AG09319 (cell line): ENCODE results near the gene SLC7A8.

Source experiments
- DNase-seq: peaks from one replicate; pipeline ENCODE4 v3.0.0-alpha.2; 2010; ENCODE audit warnings: low read depth; ENCODE audit errors: extremely low read depth
- TF ChIP-seq, protein P1 (sequence below): IDR thresholded peaks from 2 replicates; pipeline ENCODE4 v1.5.1; 2011; ENCODE audit warnings: low read depth, mild to moderate bottlenecking, inconsistent platforms, low read length, moderate library complexity

Gene SLC7A8

DNA sequence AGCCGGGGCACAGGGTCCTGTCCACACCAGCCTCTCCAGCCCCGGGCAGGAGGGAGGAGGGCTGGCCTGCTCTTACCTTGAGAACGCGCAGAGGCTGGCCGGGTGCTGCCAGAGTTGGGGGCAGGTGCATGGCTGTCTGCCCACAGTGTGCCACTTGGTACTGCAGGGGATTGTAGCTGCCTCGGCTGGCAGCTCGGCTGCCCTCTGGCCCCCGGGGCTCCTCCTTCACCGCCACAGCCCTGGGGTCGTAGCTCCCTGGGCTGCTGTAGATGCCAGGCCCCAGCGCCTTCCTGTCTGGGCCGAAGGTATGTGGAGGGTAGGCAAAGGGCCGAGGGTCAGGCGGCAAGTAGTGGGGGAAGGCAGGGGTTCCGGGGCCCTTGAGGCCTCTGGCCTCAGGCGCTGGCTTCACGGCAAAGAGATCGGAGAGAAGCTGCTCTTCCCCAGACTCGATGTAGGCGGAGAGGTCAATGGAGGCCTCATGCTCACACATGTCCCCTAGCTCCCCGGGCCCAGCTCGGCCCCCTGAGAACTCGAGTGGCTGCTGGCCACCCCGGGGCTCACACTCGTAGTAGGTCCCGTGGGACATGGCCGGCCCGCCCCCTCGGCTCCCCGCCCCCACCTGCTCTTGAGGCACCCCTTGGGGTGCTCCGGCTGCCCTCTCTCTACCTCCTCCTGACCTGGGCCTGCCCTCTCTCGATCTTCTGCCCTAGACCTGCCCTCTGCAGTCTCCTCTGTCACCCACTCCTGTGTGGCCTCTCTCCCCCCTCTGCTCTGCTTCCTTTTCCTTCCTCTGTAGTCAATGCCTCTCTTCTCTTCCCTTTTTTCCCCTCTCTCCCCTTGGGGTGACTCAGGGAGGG is 64.7 kb downstream of the SLC7A8 start, which contains the start of gene CEBPE:
TSS of gene CEBPE (minus strand) at position 750 of the 857 bp plus-strand sequence. CDS start at position 586, 164 bp downstream.
- no peak for DNase-seq

DNA sequence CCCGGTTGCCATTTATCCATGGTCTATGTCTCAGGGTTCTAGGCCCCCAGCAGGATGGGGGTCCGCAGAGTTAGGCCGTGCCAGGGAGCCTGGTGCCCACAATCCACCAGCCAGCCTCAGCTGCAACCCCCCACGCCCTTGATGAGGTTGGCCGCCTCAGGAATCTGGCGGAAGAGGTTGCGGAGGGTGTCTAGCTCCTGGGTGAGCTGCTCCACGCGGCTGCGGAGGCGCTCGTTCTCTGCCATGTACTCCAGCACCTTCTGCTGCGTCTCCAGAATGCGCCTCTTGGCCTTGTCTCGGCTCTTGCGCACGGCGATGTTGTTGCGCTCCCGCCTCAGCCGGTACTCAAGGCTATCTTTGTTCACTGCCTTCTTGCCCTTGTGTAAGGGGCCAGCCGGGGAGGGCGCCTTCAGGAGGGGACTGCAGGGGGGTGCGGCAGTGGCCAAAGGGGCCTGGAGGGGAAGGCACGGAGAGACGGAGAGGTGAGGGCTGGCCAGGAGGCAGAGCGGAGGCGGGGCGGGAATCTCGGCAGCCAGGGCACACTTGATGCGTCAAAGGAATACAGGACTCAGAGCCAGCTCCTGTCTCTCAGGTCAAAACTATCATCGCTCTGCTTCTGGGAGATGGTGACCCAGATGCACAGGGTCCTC is 66.0 kb downstream of the SLC7A8 start:
- DNase-seq, result no peak
- TF ChIP-seq, protein P1, sequence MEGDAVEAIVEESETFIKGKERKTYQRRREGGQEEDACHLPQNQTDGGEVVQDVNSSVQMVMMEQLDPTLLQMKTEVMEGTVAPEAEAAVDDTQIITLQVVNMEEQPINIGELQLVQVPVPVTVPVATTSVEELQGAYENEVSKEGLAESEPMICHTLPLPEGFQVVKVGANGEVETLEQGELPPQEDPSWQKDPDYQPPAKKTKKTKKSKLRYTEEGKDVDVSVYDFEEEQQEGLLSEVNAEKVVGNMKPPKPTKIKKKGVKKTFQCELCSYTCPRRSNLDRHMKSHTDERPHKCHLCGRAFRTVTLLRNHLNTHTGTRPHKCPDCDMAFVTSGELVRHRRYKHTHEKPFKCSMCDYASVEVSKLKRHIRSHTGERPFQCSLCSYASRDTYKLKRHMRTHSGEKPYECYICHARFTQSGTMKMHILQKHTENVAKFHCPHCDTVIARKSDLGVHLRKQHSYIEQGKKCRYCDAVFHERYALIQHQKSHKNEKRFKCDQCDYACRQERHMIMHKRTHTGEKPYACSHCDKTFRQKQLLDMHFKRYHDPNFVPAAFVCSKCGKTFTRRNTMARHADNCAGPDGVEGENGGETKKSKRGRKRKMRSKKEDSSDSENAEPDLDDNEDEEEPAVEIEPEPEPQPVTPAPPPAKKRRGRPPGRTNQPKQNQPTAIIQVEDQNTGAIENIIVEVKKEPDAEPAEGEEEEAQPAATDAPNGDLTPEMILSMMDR, result no peak

More for the DNA sequence above, 64.7 kb downstream of the SLC7A8 start, which contains the start of gene CEBPE:
- TF ChIP-seq, protein P1, result no peak

DNA sequence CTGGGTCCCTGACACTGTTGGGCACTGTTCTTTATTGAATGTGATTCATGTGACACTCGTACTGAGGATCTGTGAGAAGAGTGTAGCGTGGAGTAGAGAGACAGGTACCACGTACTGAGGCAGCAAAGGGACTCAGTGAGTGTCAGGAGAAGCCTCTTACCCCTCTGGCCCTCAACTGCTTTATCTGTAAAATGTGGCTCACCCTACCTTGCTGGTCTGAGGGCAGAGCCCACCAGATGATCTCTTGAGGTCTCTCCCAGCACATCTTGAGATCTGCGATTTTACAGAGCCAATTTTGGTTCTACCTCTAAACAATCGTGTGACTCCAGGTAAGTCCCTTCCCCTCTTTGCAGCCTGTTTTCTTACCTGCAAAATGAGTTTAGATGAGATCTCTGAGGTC is 67.5 kb downstream of the SLC7A8 start:
- DNase-seq, result no peak
- TF ChIP-seq, protein P1, result no peak

DNA sequence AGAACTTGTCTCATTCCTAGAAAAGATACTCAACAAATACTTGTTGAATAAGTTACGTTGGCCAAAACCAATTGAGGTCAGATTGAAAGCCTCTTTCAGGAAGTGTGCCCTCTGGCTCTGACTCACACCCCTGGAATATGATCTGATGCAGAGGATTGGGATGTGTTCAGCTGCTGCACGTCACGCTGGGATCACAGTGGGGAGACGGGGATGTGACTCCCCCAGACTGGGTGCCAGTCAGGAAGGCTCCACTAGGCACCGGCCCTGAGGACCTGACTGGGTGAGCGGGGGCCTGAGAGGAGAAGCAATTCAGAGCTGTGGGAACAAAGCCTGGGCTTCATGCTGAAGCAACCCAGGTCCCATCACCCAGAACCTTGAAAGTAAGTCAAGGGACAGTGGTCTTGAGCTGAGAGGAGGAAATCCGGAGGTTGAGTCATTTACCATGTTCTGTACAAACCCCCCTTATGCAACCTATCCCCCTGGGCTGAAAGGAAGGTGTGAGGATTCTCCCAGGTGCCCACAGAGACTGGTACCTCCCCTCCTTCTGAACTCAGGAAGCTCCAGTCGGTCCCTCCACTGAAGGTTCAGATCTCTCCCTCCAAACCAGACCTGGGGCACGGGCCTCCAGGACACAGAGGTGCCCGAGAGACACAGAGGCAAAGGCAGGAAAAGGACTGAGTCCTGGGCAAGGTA is 68.3 kb downstream of the SLC7A8 start:
- TF ChIP-seq, protein P1, result no peak
- peak; percentile 85 for DNase-seq

DNA sequence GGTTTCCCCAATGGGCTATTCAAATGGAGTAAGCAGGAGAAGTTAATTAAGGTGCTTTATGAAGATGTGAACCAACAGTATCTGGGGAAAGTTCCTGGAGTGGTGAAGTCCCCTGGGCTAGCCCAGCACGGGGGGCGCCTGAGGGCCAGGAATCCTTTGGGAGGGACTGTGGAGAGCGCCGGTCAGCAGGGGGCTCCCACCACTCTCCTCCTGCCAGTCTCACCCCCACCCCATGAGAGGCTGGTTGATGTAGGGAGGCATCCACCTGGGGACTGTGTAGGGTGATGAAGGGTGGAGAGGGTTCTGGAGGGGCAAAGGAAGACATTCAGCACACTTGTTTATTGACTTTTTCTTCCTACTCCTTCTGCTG is 68.8 kb downstream of the SLC7A8 start:
- DNase-seq, result no peak
- TF ChIP-seq, protein P1, result no peak; the same call in none of the 2 replicates

DNA sequence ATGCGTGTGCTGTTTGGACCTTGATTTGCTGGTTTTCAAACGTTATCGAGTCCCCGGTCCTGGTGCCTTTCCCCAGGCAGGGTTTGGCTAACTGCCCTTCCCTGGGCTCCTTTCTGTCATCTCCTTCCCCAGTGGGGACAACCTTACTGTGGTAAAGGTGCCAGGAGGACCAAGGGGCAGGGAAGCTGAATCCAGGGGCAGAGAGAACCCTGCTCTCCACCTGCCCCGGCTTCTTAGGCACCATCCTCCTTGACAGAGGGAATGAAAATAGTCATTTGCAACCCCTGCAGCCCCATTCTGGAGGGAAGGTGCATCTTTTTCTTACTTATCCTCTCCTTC is 69.4 kb downstream of the SLC7A8 start:
- DNase-seq, result no peak
- TF ChIP-seq, protein P1, result no peak
